GM12864 (cell line): ENCODE data around the gene UPK3B.
"Not testable (repeated sequence)": the region's sequence is repeated elsewhere in the genome, so short reads cannot be mapped to it uniquely, and the experiment has no call there.

Experiments used
- DNase-seq: peaks from one replicate; pipeline ENCODE4 v3.0.0-alpha.2; 2011; ENCODE audit warnings: low read depth
- H3K4me3 ChIP-seq: 2 replicates; pipeline ENCODE4 v1.5.1; 2011; ENCODE audit warnings: mild to moderate bottlenecking, low read depth, low read length, control low read depth
- CTCF ChIP-seq: IDR thresholded peaks from 2 replicates; pipeline ENCODE4 v1.5.1; 2011; ENCODE audit warnings: low read depth, mild to moderate bottlenecking, moderate library complexity, low read length, control low read depth, inconsistent platforms; ENCODE audit errors: missing control alignments

UPK3B gene

DNA sequence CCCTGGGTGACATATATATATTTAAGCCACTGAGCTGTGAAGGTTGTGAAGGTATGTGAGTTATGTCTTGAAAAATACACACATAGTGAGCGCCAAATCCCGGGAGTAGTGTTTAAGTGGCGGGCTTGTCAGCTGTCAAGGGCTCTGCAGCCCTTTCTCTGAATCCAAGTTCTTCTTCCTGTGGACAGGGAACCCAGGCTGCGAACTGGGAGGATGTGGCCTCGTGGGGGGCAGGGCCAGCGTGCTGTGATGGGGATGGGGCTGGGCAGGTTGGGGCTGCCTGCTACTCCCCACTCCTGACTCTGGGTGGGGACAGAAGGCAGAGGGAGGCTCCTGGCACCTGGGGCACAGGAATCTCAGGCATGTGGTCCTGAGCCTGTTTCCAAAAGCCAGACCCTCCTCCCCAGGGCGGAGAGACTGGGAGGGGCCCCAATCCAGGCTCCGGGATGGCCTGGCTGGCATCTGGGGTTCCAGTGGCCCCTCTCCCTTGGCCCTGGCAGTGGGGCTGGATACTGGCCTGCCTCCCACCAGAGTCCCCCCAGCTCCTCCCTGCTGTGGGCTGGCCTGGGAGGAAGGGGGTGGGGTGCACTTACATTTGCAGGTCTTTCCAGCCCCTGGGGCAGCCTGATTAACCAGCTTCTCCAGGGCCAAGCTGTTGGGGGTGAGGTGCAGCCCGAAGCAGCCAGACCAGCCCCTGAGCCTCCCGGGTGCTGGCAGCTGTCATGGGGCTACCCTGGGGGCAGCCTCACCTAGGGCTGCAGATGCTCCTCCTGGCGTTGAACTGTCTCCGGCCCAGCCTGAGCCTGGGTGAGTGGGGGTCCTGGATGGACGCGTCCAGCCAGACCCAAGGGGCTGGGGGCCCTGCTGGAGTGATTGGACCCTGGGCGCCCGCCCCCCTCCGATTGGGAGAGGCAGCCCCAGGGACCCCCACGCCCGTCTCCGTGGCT is at the start of gene UPK3B:
TSS of gene UPK3B (plus strand) at position 622 of the 947 bp plus-strand sequence. CDS start at position 723, 101 bp downstream.
- no peak for DNase-seq
- TF ChIP-seq CTCF: no peak
- no peak within 1 kb of the TSS for H3K4me3 ChIP-seq

DNA sequence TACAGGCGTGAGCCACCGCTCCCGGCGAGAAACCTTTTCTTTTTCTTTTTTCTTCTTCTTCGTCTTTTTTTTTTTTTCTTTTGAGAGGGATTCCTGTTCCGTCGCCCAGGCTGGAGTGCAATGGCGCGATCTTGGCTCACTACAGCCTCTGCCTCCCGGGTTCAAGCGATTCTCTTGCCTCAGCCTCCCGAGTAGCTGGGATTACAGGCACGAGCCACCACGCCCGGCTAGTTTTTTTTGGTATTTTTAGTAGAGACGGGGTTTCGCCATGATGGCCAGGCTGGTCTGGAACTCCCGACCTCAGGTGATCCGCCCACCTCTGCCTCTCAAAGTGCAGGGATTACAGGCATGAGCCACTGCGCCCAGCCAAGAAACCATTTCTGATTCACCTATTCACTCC is 49.6 kb upstream of the UPK3B start:
- DNase-seq, H3K4me3 ChIP-seq: not testable (repeated sequence)

GRCh38 chr7:76461464-76462101 is 48.8 kb upstream of the UPK3B start, which contains the start of gene DTX2:
TSS of gene DTX2 (plus strand) at chr7:76461709. CDS start at chr7:76480510, 18,801 bp downstream.
- DNase-seq: not testable (repeated sequence)
- peak within 1 kb of the TSS; percentile 50 for H3K4me3 ChIP-seq

DNA sequence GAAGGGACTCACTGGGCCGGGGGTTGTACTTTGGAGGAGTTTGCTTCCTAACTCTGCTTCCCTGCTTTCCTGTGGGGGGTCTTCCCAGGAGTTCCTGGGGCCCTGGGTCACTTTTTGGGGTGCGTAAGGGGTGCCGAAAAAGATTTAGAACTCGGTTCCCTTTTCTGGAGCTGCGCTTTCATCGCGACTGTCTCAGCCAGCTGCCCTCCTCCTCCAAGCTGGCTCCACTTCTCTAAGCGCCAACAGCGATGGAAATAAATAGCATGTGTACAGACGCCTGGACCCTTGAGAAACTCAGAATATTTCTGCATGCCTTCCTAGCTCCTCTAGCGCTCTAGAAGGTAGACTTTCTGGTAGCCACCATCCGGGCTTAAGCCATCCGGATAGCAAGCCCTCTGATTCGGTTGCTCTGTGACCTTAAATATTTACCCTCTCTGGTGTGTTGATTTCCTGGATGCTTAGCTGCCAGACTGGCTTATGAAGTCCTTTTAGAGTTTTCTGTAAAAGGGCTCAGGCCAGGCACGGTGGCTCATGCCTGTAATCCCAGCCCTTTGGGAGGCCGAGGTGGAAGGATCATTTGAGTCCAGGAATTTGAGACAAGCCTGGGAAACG is 48.0 kb upstream of the UPK3B start:
- H3K4me3 ChIP-seq, DNase-seq: not testable (repeated sequence)

- DNase-seq, H3K4me3 ChIP-seq: not testable (repeated sequence)
These were observed 45.4 kb upstream of the UPK3B start for GRCh38 chr7:76464959-76465358.

GRCh38 chr7:76465950-76466349 is 44.4 kb upstream of the UPK3B start:
- not testable (repeated sequence) for H3K4me3 ChIP-seq, DNase-seq

GRCh38 chr7:76467743-76468404 is 42.5 kb upstream of the UPK3B start:
- DNase-seq, H3K4me3 ChIP-seq: not testable (repeated sequence)

DNA sequence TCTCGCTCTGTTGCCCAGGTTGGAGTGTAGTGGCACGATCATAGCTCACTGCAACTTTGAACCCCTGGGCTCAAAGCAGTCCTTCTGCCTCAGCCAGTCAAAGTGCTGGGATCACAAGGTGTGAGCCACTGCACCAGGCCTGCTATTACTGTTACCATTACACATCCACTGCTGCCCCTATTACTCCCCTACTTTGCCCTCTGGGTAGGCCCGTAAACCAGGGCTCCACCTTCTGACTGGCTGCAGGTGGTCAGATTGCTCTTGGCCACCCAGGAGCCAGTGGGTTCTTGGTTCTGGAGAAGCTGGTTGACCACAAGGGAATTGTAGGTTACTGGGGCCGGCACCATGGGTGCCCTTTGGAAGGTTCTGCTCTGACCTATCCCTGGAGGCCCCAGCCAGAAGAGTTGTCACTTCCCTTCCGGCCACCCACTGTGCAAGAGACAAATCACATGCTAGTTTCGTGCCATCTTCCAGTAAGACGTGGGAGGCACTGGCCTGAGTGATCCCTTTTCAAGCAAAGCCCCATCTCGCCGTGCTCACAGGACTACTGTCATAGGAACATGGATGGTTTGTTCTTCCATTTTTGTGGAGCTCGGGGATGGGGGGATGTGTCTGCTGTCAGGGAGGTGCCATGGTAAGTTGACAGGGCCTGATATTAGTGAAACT is 38.7 kb upstream of the UPK3B start:
- not testable (repeated sequence) for DNase-seq, H3K4me3 ChIP-seq

GRCh38 chr7:76473097-76473496 is 37.3 kb upstream of the UPK3B start:
- not testable (repeated sequence) for H3K4me3 ChIP-seq, DNase-seq

DNA sequence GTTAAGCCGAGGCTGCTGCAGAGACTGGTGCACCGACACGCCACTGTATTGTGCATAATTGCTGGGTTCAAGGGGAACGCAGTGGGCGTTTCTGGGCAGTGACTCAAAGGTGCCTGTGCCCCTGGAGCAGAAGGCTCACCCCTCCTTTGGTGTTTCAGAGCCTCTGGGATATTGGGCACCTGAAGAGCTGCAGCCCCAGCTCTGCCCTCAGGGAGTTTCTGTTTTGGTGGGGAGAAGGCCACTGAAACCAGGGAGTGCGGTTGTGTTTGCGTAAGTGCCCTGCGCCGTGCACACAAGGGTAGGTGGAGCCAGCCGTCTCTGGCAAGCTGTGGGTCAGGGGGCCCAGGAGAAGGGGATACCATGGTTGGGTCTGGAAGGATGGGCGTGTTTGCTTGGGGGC is 34.1 kb upstream of the UPK3B start:
- not testable (repeated sequence) for H3K4me3 ChIP-seq, DNase-seq

DNA sequence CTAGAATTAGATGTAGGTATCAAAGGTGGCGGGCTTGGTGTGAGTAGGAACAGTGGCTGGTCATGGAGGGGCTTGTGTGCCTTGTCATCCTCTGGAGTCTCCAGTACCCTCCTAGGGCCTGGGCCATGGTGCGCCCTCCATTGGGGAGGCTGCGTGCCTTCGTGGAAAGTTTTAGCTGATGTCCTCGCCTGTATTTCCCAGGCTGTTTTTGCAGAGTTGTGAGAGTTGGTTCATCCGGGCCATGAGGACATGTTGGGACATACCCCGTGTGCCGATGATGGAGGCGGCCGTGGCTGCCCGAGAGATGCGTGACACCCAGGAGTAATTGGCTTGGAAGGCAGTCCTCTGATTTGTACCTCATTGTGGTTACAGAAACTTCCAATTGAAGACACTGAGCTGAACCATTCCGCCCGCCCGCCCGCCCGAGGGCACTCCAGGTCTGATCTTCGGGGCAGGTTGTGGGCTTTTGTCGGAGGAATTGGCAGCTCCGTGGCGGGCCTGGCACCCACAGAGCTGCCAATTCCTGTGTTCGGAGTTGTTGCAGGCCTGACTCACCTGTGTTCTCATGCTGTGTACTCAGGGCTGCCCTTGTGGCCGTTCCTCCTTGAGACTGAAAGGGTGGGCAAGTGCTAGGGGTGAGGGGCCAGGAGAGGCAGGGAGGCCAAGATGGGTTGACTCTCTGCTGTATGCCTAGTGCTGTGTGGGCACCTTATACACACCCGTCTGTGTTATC is 33.4 kb upstream of the UPK3B start:
- not testable (repeated sequence) for H3K4me3 ChIP-seq, DNase-seq

DNA sequence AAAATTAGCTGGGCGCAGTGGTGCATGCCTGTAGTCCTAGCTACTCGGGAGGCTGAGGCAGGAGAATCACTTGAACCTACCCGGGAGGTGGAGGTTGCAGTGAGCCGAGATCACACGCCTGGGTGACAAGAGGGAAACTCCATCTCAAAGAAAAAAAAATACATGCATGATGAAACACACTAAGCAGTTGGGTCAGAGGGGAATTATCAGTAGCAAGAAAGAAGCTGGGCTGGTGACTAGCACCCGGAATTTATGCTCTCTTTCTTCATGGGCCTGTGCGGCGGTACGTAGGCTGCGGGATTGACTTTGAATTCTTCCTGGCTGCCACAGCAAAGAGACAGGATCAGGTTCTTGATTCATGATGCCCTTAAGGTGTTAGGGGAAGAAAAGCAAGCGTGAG is 30.7 kb upstream of the UPK3B start:
- H3K4me3 ChIP-seq, DNase-seq: not testable (repeated sequence)

DNA sequence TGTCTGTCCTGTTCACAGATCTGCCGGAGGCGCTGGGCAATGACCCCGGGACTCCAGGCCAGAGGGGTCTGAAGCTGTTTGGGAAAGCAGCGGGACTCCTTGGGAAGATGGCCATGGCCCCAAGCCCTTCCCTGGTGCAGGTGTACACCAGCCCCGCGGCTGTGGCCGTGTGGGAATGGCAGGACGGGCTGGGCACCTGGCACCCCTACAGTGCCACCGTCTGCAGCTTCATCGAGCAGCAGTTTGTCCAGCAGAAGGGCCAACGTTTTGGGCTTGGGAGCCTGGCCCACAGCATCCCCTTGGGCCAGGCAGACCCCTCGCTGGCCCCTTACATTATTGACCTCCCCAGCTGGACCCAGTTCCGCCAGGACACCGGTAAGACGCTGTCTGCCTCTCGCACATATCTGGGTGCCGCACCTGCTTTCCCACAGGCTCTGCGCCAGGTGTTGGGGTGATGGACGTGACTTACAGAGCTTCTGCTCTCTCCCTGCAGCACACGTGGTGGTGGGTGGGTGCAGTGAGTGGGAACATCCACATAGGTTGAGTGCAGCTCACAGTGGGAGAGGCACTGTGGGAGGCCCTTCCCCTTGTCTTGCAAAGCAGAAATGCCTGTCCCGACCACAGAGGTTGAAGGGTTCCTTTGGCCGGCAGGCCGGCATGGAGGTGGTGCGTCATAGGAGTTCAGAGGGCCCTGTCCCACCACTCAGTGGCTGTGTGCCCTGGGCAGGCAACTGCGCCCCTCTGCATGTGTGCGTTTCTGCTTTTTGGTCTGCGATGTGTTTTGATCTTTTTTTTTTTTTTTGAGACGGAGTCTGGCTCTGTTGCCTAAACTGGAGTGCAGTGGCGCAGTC is 29.7 kb upstream of the UPK3B start:
- not testable (repeated sequence) for DNase-seq, H3K4me3 ChIP-seq

GRCh38 chr7:76482660-76483059 is 27.7 kb upstream of the UPK3B start:
- not testable (repeated sequence) for DNase-seq, H3K4me3 ChIP-seq

DNA sequence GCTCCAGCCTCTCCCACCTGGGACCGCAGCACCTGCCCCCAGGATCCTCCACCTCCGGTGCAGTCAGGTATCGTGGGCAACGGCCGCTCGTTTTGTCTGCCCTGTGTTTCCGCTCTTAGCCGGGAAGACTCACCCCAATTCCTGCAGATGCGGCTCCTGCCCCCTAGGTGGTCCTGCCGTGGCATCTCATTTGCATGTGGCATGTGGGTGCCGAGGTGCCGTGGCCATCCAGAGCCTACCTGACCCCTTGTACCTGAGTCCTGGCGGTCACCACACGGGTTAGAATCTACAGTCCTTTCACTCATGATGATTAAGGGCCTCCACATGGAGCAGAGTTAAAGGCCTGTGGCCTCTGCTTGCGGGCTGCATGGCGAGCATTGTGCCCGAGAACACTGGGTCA is 27.3 kb upstream of the UPK3B start:
- not testable (repeated sequence) for H3K4me3 ChIP-seq, DNase-seq

- not testable (repeated sequence) for H3K4me3 ChIP-seq, DNase-seq
These were observed 25.9 kb upstream of the UPK3B start for GRCh38 chr7:76484456-76484855.
